Neural progenitor cell (in vitro differentiated cells): ENCODE data around the gene TNIK. TPM values are rescaled to one million over a fixed set of nuclear protein-coding genes. Genes with fewer than 3 reads are reported as not detected.
A peak's percentile ranks its signal among the peaks of the same experiment; 100 is the strongest.

ENCODE experiments used
- DNase-seq: peaks from one replicate; pipeline ENCODE4 v3.0.0-alpha.2; 2016; ENCODE audit warnings: low spot score
- H2AFZ ChIP-seq: fragments of 200-600 bp; sonication (generic); replicated peaks from 2 replicates; pipeline ENCODE4 v1.6.1; 2016; ENCODE audit warnings: antibody characterized with exemption
- H3F3A ChIP-seq: fragments of 200-600 bp; sonication (generic); 2 replicates; pipeline ENCODE4 v1.6.1; 2016; ENCODE audit warnings: antibody characterized with exemption, low read depth
- H3K27ac ChIP-seq: fragments of 200-600 bp; sonication (generic); 2 replicates; pipeline ENCODE4 v1.5.1; 2016; ENCODE audit warnings: mild to moderate bottlenecking
- H3K27me3 ChIP-seq: fragments of 200-600 bp; sonication (generic); 2 replicates; pipeline ENCODE4 v1.6.1; 2016; ENCODE audit warnings: mild to moderate bottlenecking, moderate library complexity
- H3K36me3 ChIP-seq: fragments of 200-600 bp; sonication (generic); 2 replicates; pipeline ENCODE4 v1.5.1; 2016
- H3K4me1 ChIP-seq: fragments of 200-600 bp; sonication (generic); 2 replicates; pipeline ENCODE4 v1.6.1; 2016; ENCODE audit warnings: mixed run types
- H3K4me2 ChIP-seq: fragments of 200-600 bp; sonication (generic); 2 replicates; pipeline ENCODE4 v1.6.1; 2016
- H3K4me3 ChIP-seq: fragments of 200-600 bp; sonication (generic); 2 replicates; pipeline ENCODE4 v1.5.1; 2016
- H3K79me2 ChIP-seq: fragments of 200-600 bp; sonication (generic); 2 replicates; pipeline ENCODE4 v1.6.1; 2016; ENCODE audit warnings: low read depth
- H3K9ac ChIP-seq: fragments of 200-600 bp; sonication (generic); 2 replicates; pipeline ENCODE4 v1.6.1; 2016
- H3K9me3 ChIP-seq: fragments of 200-600 bp; sonication (generic); 2 replicates; pipeline ENCODE4 v1.5.1; 2016; ENCODE audit warnings: low read depth
- H4K20me1 ChIP-seq: fragments of 200-600 bp; sonication (generic); 2 replicates; pipeline ENCODE4 v1.6.1; 2016; ENCODE audit warnings: low read depth
- H3K27ac Mint-ChIP-seq: 3 replicates; pipeline ENCODE4 v1.8.0; 2021; ENCODE audit warnings: mixed read lengths
- H3K27me3 Mint-ChIP-seq: 2 replicates; pipeline ENCODE4 v1.8.0; 2022; ENCODE audit warnings: low read depth, mild to moderate bottlenecking, inconsistent platforms, moderate library complexity, mixed read lengths; ENCODE audit not compliant: insufficient read depth
- H3K36me3 Mint-ChIP-seq: 3 replicates; pipeline ENCODE4 v1.8.0; 2021; ENCODE audit warnings: mixed read lengths
- H3K4me1 Mint-ChIP-seq: 3 replicates; pipeline ENCODE4 v1.8.0; 2021; ENCODE audit warnings: mixed read lengths
- H3K4me3 Mint-ChIP-seq: 3 replicates; pipeline ENCODE4 v1.8.0; 2021; ENCODE audit warnings: mild to moderate bottlenecking, moderate library complexity, mixed read lengths
- H3K9me3 Mint-ChIP-seq: 3 replicates; pipeline ENCODE4 v1.8.0; 2020; ENCODE audit warnings: mixed read lengths
- EZH2 ChIP-seq: fragments of 200-600 bp; sonication (generic); IDR thresholded peaks from 2 replicates; pipeline ENCODE4 v1.6.1; 2017; ENCODE audit warnings: antibody characterized with exemption, mild to moderate bottlenecking, moderate library complexity
- EZH2phosphoT487 ChIP-seq: fragments of 200-600 bp; sonication (generic); IDR thresholded peaks from 2 replicates; pipeline ENCODE4 v1.6.1; 2017; ENCODE audit warnings: antibody characterized with exemption
- total RNA-seq: library from RNA; depleted of rRNA; stranded (reverse); fragments of >200 nt; gene quantifications from 2 replicates; pipeline ENCODE4 v1.2.3, GENCODE V29; 2015; ENCODE audit warnings: low replicate concordance
- TF ChIP-seq, protein P1 (sequence below): fragments of 200-600 bp; sonication (generic); IDR thresholded peaks from 2 replicates; pipeline ENCODE4 v1.5.1; 2017; ENCODE audit warnings: antibody characterized with exemption, mild to moderate bottlenecking

Gene TNIK
- total RNA-seq, 1 donor from 2014 or later: 3.0 TPM

GRCh38 chr3:171401432-171401831 is 58.8 kb downstream of the TNIK start:
- Mint-ChIP-seq H3K4me1 (peaks cover 18% of the 10 kb centered on the region), H3K36me3 (peaks cover 21% of the 10 kb centered on the region), H3K27me3 (no peaks in the 10 kb centered on the region), H3K4me3 (no peak overlapping the region), H3K27ac (peak overlapping the region; percentile 48), H3K9me3 (peaks cover 19% of the 10 kb centered on the region)
- H3K4me1 ChIP-seq: peaks cover 7% of the 10 kb centered on the region
- no peak overlapping the region for H2AFZ ChIP-seq
- no peak overlapping the region for H3K4me3 ChIP-seq
- H3K27ac ChIP-seq: no peak overlapping the region
- no peaks in the 10 kb centered on the region for H3K36me3 ChIP-seq
- no peak for DNase-seq
- TF ChIP-seq, protein P1, sequence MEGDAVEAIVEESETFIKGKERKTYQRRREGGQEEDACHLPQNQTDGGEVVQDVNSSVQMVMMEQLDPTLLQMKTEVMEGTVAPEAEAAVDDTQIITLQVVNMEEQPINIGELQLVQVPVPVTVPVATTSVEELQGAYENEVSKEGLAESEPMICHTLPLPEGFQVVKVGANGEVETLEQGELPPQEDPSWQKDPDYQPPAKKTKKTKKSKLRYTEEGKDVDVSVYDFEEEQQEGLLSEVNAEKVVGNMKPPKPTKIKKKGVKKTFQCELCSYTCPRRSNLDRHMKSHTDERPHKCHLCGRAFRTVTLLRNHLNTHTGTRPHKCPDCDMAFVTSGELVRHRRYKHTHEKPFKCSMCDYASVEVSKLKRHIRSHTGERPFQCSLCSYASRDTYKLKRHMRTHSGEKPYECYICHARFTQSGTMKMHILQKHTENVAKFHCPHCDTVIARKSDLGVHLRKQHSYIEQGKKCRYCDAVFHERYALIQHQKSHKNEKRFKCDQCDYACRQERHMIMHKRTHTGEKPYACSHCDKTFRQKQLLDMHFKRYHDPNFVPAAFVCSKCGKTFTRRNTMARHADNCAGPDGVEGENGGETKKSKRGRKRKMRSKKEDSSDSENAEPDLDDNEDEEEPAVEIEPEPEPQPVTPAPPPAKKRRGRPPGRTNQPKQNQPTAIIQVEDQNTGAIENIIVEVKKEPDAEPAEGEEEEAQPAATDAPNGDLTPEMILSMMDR: no peak
- TF ChIP-seq EZH2 (no peak), EZH2phosphoT487 (no peak)
- no peaks in the 10 kb centered on the region for H3F3A ChIP-seq
- H4K20me1 ChIP-seq: no peaks in the 10 kb centered on the region
- no peaks in the 10 kb centered on the region for H3K9me3 ChIP-seq
- no peaks in the 10 kb centered on the region for H3K27me3 ChIP-seq
- no peak overlapping the region for H3K9ac ChIP-seq
- H3K79me2 ChIP-seq: no peaks in the 10 kb centered on the region
- no peak overlapping the region for H3K4me2 ChIP-seq

GRCh38 chr3:171399842-171400241 is 60.4 kb downstream of the TNIK start:
- Histone ChIP-seq H3F3A (no peaks in the 10 kb centered on the region), H4K20me1 (no peaks in the 10 kb centered on the region), H3K4me1 (peaks cover 23% of the 10 kb centered on the region), H3K27me3 (no peaks in the 10 kb centered on the region), H2AFZ (no peak overlapping the region), H3K9me3 (no peaks in the 10 kb centered on the region), H3K27ac (no peak overlapping the region), H3K4me3 (no peak overlapping the region), H3K9ac (no peak overlapping the region), H3K79me2 (no peaks in the 10 kb centered on the region), H3K4me2 (no peak overlapping the region), H3K36me3 (no peaks in the 10 kb centered on the region)
- peaks cover 15% of the 10 kb centered on the region for H3K36me3 Mint-ChIP-seq
- H3K27me3 Mint-ChIP-seq: no peaks in the 10 kb centered on the region
- DNase-seq: no peak
- peaks cover 19% of the 10 kb centered on the region for H3K9me3 Mint-ChIP-seq
- H3K27ac Mint-ChIP-seq: no peak overlapping the region
- no peak for TF ChIP-seq EZH2
- TF ChIP-seq, protein P1: no peak
- no peak for TF ChIP-seq EZH2phosphoT487
- peaks cover 31% of the 10 kb centered on the region for H3K4me1 Mint-ChIP-seq
- H3K4me3 Mint-ChIP-seq: no peak overlapping the region

GRCh38 chr3:171398343-171398742 is 61.9 kb downstream of the TNIK start:
- H3K27ac Mint-ChIP-seq: no peak overlapping the region
- Histone ChIP-seq H3K4me2 (no peak overlapping the region), H3K9me3 (no peaks in the 10 kb centered on the region), H3F3A (peaks cover 1% of the 10 kb centered on the region), H4K20me1 (no peaks in the 10 kb centered on the region), H3K36me3 (no peaks in the 10 kb centered on the region), H3K4me1 (peaks cover 33% of the 10 kb centered on the region), H3K27ac (no peak overlapping the region), H3K4me3 (no peak overlapping the region), H3K79me2 (no peaks in the 10 kb centered on the region), H2AFZ (no peak overlapping the region), H3K27me3 (no peaks in the 10 kb centered on the region), H3K9ac (no peak overlapping the region)
- no peaks in the 10 kb centered on the region for H3K27me3 Mint-ChIP-seq
- TF ChIP-seq EZH2phosphoT487 (no peak), EZH2 (no peak)
- TF ChIP-seq, protein P1: no peak
- H3K9me3 Mint-ChIP-seq: peaks cover 9% of the 10 kb centered on the region
- no peak overlapping the region for H3K4me3 Mint-ChIP-seq
- peaks cover 43% of the 10 kb centered on the region for H3K4me1 Mint-ChIP-seq
- DNase-seq: no peak
- peaks cover 10% of the 10 kb centered on the region for H3K36me3 Mint-ChIP-seq
